ENCODE measurements around the gene UBTD1.
"Not testable (repeated sequence)": the region's sequence is repeated elsewhere in the genome, so short reads cannot be mapped to it uniquely, and the experiment has no call there.

The UBTD1 gene, protein sequence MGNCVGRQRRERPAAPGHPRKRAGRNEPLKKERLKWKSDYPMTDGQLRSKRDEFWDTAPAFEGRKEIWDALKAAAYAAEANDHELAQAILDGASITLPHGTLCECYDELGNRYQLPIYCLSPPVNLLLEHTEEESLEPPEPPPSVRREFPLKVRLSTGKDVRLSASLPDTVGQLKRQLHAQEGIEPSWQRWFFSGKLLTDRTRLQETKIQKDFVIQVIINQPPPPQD
- total RNA-seq: 0.15 to 1.7 (median 1.0) reads per million in 4 donors

DNA sequence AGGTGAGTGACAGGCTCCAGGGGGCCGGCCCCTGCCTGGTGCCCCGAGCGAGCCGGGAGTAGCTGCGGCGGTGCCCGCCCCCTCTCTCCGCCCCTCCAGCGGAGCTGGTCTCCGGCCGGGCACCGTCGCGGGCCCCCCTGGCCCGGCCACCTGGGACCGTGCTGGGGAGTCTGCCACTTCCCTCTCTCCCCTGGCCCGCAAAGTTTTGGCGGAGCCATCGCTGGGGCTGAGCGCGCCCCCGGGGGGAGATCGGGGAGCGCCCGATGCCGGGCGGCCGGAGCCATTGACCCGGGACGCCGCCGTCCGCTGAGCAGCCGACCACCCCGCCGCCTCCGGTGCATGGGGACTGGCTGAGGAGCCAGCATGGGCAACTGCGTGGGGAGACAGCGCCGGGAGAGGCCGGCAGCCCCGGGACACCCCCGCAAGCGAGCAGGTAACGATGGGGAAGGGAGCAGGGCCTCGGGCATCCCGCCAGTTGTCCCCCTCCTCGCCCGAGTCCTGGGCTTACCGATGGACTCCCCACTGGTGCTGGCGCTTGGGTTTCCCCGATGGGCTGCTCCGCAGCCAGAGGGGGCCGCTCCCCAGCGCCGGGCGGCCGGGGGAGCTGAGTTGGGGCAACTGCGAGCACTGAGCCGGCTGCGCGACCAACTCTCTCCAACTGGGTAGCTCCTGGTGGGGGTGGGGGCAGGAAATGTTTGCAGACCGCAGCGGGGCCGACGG is at the start of gene UBTD1:
TSS of gene UBTD1 (plus strand) at position 84 of the 720 bp plus-strand sequence. CDS start at position 364, 280 bp downstream.
- DNase-seq: peak in 4 of 5 donors; percentile 11 to 26 (median 16)

DNA sequence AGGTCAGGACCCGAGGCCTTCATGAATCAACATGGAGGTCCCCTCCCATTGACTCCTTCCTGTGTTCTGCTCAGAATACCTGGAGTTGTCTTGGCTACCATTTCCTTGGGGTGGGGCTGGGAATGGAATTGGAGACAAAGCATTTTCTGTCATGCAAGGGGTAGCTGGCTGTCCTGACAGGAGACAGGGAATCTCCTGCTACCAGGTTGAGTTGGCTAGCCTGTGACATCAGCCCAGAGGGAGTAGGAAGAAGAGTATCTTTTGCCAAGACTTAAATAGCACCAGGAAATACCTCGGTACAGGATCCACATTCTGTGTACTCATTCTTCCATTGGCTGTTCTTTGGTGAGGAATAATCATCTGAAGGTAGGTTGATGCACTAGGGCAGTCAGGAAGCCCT is 47.9 kb upstream of the UBTD1 start:
- no peak for DNase-seq

DNA sequence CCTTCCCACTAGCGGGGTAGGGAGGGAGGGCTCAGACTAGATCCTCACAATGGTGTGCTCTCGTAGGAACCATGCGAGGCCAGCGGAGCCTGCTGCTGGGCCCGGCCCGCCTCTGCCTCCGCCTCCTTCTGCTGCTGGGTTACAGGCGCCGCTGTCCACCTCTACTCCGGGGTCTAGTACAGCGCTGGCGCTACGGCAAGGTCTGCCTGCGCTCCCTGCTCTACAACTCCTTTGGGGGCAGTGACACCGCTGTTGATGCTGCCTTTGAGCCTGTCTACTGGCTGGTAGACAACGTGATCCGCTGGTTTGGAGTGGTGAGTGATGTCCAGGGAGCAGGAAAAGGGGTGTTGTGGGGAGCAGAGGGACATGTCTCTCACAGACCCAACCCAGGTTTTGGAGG is 47.1 kb upstream of the UBTD1 start:
- DNase-seq: no peak

DNA sequence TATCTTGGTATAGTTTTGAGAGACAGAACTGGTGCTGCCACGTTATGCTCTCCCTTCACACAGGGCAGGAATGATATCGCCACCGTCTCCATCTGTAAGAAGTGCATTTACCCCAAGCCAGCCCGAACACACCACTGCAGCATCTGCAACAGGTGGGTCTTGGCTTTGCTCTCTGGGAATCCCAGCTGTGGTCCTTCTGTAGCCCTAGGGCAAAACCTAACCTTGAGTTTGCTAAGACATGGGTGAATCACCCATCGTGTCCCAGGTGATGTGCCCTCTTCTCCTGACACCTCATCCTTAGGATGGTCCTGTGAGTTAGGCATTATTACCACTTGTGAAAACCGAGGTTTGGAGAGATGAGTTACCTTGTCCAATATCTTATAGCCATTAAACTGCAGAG is 46.4 kb upstream of the UBTD1 start:
- no peak for DNase-seq

DNA sequence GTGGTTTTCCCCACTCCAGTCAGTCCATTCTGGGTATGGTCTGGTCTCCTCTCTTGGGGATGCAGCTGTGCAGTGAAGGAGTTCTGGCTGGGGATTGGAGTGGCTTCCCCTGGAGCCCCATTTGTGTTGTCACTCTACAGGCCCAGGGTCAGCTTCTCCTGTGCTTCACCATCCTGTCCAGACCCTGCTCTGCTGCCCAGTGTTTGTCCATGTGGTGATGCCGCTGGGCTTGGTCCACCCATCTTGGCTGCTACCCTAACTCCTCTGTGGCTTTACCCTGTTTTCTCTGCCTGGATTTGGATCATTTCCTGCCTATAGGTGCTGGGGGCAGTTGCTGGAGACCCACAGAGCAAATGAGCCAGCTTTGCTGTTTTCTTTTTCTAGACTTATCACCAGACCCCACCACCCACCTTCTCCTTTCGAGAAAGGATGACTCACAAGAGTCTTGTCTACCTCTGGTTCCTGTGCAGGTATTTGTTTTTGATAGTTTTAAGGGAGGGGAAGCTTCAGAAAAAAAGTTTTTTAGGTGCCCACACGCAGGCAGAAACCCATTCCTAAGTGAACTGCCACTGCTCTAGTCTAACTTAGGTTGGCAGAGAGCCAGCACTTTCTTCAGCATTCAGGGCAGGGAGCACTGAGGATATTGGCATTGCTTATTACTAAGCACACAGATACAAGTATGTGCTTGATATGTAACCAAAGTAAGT is 44.2 kb upstream of the UBTD1 start:
- DNase-seq: no peak

DNA sequence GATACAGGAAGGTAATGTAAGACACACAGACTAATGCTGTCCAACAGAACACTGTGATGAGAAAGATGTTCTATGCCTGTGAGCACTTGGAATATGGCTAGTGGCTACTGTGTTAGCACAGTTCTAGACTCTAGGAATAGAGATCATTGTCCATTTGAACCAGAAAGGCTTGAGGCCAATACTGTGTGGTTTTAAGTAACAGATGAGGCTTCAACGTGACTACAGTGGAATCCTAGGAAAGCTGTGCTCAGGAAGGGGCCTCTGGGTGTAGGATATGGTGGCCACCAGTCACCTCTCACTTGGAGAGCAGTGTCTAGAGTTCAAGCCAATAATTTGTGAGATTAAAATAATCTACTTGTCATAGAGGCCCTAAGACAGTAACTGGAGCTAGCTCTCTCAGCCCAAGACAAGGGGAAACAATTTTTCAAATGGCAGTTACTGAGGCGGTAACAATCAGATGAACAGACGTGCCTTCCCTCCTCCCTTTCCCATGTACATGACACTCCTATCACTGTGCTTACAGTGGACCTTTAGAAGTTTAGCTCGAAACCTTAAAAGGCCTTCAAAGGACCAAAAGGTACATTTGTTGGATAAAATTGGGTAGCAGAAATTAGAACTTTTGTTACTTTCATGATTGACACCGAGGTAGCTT is 42.6 kb upstream of the UBTD1 start:
- DNase-seq: no peak

DNA sequence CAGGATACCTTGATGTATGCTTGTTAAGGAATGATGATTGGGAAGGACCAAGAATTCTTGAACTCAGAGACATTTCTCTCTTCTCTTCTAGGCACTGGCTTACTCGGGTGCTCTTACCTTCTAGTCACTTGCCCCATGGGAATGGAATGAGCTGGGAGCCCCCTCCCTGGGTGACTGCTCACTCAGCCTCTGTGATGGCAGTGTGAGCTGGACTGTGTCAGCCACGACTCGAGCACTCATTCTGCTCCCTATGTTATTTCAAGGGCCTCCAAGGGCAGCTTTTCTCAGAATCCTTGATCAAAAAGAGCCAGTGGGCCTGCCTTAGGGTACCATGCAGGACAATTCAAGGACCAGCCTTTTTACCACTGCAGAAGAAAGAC is 42.0 kb upstream of the UBTD1 start:
- no peak for DNase-seq

DNA sequence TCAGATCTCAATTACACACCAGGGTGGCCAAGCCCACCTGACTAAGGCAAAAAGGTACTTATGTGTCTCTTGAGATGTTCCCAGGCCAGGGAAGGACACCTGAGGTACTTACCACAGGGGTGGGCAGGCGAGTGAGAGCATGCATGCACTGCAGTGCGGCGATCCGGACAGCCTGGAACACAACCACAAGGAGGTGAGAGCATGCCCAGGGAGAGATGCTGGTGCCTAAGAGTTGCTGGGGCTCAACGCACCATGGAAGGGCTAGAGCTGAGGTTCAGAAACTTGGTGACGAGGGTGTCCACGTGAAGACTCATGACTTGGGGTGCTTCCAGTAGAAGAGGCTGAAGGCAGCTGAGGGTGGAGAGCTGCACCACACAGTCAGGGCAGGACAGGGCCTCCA is 39.6 kb upstream of the UBTD1 start:
- no peak for DNase-seq

DNA sequence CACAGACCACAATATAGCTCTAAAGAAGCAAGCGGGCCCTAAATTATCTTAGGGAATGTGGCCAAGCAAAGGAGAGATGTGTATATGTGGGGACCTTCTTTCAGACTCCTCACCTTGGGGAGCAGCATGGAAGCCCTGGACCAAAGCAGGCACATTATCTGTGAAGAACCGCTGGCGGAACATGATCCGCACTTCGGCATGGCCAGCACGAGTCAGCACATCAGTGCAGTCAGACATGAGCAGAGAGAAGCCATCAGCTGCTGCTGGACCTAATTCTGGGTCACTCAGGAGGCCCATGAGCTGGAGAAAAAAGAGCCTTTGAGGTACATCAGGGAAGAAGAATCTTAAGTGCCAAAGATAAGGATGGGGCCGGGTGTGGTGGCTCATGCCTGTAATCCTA is 38.8 kb upstream of the UBTD1 start:
- no peak for DNase-seq

DNA sequence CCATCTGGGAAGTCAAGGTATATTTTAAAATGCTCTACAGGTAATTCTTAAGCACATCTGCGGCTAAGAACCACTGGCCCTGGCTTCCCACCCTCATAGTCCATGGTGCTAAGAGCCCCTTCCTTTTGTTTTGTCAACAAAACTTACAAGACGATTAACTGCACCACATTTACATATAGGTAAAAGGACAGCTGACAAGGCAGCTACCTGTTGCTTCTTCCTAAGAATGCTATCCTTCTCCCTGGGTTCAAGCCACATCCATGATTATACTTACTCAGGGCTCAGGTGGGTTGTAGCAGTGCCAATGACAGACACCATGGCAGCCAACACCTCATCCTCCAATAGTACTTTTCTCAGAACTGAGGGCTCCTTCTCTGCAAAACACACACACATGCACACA is 36.4 kb upstream of the UBTD1 start:
- no peak for DNase-seq

DNA sequence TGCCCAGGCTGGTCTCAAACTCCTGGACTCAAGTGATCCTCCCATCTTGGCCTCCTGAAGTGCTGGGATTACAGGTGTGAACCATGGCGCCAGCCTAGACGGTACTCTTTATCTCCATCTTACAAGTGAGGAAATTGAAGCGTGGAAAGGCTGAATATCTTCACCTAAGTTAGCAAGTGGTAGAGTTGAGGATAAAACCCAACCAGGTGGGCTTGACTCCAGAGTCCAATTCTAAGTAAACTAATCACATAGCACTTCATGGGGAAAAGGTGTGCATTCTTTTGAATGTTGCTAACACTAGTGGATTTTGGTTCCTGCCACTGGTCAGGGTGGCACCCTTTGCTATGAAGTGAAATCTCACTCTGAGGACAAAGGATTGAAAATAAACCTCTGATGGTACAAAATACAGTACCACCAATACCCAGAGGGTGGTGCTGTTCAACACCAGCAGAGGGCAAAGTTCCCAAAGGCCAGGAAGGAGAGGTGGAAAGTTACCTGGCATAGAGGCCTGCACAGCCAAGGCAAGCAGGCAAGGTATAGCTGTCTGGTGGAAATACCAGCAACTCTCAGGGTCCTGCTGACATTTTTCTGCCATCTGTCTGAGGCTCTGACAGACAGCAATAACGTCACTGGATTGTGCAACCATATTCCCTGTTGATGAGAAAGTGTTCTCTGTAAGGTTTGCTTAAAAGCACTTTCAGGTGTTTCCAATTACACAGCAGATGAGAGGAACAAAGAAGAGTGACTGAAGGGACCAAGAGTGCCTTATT is 35.2 kb upstream of the UBTD1 start:
- DNase-seq: peak in 4 of 5 donors; percentile 10 to 35 (median 18)

DNA sequence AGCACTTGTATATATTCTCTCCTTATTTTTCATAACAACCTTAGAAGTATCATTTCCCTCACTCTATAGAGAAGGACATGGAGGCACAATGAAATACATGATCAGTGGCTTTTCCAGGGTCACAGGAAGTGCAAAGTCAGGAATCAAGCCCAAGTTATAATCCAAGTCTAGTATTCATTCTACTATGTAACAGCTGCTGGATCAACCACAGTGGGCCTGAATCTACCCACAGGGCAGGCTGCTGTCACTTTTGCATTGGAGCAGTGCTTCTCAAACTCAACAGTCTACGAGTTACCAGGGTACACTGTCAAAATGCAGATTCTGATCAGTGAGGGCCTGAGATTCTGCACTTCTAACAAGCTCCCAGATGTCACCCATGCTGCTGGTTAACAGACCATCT is 34.5 kb upstream of the UBTD1 start:
- no peak for DNase-seq

DNA sequence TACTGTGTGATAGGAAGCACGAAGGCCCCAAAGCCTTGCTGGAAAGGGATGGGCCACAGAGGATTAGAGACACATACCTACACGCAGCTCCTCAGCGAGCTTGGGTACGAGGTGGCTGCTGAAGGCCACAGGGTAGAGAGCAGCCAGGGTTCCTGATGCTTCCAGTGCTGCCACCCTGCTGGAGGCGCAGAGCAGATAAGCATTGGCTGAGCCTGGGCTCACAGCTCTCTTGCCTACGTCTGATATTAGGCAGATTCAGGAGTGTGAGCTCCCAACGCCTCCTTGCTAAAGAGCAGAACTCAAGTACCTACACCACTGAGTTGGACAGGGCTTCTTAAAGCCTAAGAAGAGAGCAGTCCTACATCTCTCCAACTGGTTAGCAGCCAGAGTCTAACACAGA is 32.7 kb upstream of the UBTD1 start:
- DNase-seq: no peak

DNA sequence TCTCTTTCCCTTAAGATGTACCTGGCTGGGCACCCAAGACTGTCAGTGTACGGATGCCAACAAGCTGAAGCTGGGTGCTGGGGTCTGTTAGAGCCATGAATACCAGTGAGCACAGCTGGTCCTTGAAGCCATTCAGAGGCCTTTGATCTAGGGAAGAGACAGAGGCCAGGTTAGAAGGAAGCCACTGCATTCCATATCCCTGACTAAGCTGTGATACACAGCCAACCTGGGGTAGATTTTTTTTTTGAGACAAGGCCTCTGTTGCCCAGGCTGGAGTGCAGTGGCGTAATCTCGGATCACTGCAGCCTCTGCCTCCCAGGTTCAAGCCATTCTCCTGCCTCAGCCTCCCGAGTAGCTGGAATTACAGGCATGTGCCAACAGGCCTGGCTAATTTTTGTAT is 32.0 kb upstream of the UBTD1 start:
- DNase-seq: no peak

DNA sequence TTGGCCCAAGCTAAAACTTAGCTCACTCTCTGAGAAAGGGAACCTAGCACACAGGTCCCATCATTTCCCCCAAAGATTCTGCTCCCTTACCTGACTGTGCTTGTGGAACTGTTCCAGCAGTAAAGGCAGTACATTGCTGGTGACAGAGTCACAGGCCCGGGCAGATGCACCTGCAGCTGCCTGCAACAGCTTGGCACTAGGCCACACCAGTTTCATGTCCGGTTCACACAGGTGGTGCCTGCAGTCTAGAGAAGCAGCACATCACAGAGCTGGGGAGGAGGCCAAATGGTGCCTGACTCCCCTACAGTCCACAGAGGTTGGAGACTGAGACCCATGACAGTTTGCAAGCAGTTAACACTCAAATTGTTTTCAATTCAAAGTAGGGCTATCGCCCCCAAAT is 30.6 kb upstream of the UBTD1 start:
- DNase-seq: peak in 1 of 5 donors; percentile 13

DNA sequence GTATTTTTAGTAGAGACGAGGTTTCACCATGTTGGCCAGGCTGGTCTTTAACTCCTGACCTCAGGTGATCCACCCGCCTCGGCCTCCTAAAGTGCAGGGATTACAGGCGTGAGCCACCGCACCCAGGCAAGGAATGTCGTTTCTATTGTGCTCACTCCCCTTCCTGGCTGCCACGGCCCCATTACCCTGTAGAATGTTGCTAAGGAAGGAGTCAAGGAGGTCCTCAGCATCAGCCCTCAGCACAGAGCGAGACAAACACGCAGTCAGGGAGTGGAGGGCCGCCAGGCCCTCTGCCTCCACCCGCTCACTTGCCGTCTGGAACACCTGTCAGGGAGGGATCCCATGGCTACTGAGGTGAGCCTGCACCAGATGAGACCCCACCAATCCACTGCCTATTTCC is 29.9 kb upstream of the UBTD1 start:
- DNase-seq: not testable (repeated sequence)

DNA sequence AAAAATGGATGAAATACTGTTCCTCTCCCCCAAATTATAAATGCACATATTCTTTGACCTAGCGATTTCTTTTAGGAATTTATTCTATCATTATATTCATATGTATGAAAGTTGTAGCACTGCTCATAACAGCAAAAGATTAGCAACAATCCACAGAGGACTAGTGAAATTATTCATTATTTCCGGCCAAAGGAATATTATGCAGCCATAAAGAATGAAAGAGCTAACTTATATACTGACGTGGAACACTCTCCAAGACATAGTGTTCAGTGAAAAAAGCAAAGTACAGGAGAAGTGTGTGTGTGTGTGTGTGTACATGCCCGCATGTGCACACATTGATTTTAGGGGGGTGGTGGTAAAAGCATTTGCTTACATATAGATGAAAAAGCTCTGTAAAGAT is 23.8 kb upstream of the UBTD1 start:
- no peak for DNase-seq

DNA sequence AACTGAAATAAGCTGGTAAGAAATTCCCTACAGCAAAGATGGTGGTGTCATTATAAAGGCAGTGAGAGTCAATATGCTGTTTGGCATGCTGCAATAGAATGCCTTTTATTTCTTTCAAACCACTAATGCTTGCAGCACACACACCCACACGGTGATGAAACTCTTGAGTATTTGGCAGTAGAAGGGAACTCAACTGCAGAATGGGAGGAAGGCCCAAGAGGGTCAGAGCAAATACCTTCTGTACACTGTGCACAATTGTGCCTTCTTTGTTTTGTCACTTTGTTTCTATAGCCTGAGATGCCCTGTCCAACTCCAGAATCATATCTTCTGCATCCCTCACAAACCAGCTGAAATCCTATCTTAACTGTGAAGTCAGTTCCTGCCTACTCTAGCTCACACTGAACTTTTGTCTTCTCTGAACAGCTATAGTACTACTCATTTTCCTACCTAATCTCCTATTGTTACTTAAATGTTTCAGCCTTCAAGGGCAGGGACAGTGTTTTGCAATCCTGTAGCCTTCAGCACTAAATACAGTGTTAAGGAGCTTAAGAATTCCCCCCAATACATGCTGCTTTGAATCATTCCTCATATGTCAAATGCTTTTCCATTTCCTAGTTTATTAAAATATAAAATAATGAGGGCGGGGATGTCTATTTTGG is 22.7 kb upstream of the UBTD1 start:
- DNase-seq: no peak

DNA sequence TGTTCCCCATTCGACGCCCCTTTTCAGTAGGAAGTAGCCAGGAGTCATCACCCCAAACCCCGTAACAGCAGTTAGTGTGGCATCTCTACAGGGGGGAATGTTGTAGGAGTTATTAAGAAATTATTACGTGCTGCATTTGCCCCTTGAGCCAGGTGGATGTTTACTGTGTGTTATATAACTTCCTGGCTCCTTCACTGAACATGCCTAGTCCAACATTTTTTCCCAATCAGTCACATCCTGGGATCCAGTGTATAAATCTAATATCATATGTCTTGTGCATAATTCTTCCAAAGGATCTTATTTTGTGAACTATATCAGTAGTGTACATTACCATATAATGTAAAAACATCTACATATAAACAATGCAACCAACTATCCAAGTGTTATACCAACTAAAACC is 19.3 kb upstream of the UBTD1 start:
- not testable (repeated sequence) for DNase-seq

DNA sequence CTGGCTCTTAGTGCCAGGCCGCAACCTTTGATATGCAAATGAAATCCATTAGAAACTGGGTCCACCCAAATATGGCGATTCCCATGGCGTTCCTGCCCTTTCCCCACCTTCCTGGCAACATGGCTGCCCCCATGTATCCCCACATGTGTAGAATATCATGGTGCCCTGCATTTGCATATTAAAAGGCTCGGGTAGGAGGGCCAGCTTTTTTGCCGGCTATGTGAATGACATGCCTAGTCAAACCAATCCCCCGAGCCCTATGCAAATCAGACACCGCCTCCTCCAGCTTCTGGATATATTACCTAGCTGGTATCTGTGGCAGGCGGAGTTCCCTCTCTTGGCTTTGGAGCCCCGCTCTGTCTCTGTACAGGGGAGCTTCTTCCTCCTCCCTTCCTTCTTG is 18.8 kb upstream of the UBTD1 start:
- no peak for DNase-seq

DNA sequence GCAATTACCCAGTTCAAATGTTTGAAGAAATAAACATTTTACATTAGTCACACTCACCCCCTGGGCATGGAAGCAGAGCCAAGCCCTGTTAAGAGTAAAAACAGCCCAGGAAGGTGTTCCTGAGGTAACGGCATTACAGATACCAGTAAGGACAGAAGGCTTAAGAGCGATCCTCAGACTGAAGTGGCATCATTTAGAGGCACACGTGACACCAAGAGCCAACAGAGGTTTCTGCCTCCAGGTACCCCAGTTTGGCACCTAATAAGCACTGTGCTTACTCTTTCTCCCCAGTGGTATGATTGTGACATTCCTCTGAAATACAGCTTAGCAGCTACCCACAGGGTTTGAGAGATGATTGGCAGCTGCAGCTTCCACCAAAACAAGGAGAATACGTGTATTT is 17.7 kb upstream of the UBTD1 start:
- no peak for DNase-seq

DNA sequence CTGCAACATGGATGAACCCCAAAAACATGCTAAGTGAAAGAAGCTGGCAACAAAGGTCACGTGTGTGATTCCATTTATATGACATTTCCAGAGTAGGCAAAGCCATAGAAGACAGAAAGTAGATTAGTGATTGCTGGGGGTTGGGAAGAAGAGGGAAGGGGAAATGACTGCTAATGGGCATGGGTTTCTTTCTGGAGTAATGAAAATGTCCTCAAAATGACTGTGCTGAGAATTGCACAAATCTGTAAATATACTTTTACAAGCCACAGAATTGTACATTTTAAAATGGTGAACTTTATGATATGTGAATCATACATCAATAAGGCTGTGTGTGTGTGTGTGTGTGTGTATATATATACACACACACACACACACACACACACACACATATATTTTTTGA is 16.3 kb upstream of the UBTD1 start:
- no peak for DNase-seq
